Chondrocyte (in vitro differentiated cells): ENCODE data around the gene MNDA. TPM values are rescaled to one million over a fixed set of nuclear protein-coding genes. Genes with fewer than 3 reads are reported as not detected.

Experiments
- DNase-seq: peaks from one replicate; pipeline ENCODE4 v3.0.0; 2021; ENCODE audit warnings: mixed read lengths, low spot score
- H3K27ac Mint-ChIP-seq: one replicate; pipeline ENCODE4 v1.8.0; 2021; ENCODE audit warnings: mild to moderate bottlenecking, moderate library complexity, mixed read lengths; ENCODE audit not compliant: unreplicated experiment
- H3K27me3 Mint-ChIP-seq: 2 replicates; pipeline ENCODE4 v1.8.0; 2021; ENCODE audit warnings: low read depth, mixed read lengths
- H3K36me3 Mint-ChIP-seq: 2 replicates; pipeline ENCODE4 v1.8.0; 2021; ENCODE audit warnings: low read depth, mixed read lengths
- H3K4me1 Mint-ChIP-seq: 2 replicates; pipeline ENCODE4 v1.8.0; 2021; ENCODE audit warnings: low read depth, mild to moderate bottlenecking, mixed read lengths
- H3K4me3 Mint-ChIP-seq: one replicate; pipeline ENCODE4 v1.8.0; 2021; ENCODE audit warnings: mild to moderate bottlenecking, moderate library complexity, mixed read lengths; ENCODE audit not compliant: unreplicated experiment
- H3K9me3 Mint-ChIP-seq: 2 replicates; pipeline ENCODE4 v1.8.0; 2021; ENCODE audit warnings: low read depth, mixed read lengths
- CTCF ChIP-seq: fragments of 200-600 bp; sonication (generic); IDR thresholded peaks from 2 replicates; pipeline ENCODE4 v1.5.0; 2021; ENCODE audit warnings: antibody characterized with exemption, mild to moderate bottlenecking, moderate library complexity
- long read RNA-seq: library from polyadenylated mRNA; stranded (forward); transcript quantifications from one replicate; pipeline ENCODE4 v2.0.0, GENCODE V29; 2021
- total RNA-seq: library from RNA; stranded (reverse); gene quantifications from 3 replicates; pipeline ENCODE4 v1.2.1, GENCODE V29; 2021

The MNDA gene
- total RNA-seq = not detected in 3 replicates
- long read RNA-seq = 0 reads

- Mint-ChIP-seq H3K27me3 (no peaks in the 10 kb centered on the region), H3K36me3 (no peaks in the 10 kb centered on the region), H3K4me3 (no peak within 1 kb of the TSS), H3K4me1 (no peaks in the 10 kb centered on the region), H3K9me3 (peaks cover 3% of the 10 kb centered on the region), H3K27ac (no peak within 1 kb of the TSS)
- no peak for TF ChIP-seq CTCF
- DNase-seq = no peak
Measured at GRCh38 chr1:158830904-158831507, at the start of gene MNDA. Gene MNDA, plus strand, starts transcription at chr1:158831351. Its CDS starts 10,803 bp downstream, at chr1:158842154.

GRCh38 chr1:158793604-158794003 is 37.5 kb upstream of the MNDA start:
- H3K9me3 Mint-ChIP-seq = peaks cover 3% of the 10 kb centered on the region
- H3K4me1 Mint-ChIP-seq = no peaks in the 10 kb centered on the region
- H3K27ac Mint-ChIP-seq = no peak overlapping the region
- no peak overlapping the region for H3K4me3 Mint-ChIP-seq
- H3K27me3 Mint-ChIP-seq = peaks cover 10% of the 10 kb centered on the region
- TF ChIP-seq CTCF = no peak
- DNase-seq = no peak
- H3K36me3 Mint-ChIP-seq = no peaks in the 10 kb centered on the region

GRCh38 chr1:158794247-158794646 is 36.9 kb upstream of the MNDA start:
- H3K9me3 Mint-ChIP-seq = no peaks in the 10 kb centered on the region
- TF ChIP-seq CTCF = no peak
- H3K27ac Mint-ChIP-seq = no peak overlapping the region

GRCh38 chr1:158798531-158798930 is 32.6 kb upstream of the MNDA start:
- no peaks in the 10 kb centered on the region for H3K9me3 Mint-ChIP-seq
- no peaks in the 10 kb centered on the region for H3K36me3 Mint-ChIP-seq
- no peak for DNase-seq
- H3K27ac Mint-ChIP-seq = no peak overlapping the region
- peak; percentile 40 for TF ChIP-seq CTCF
- H3K4me1 Mint-ChIP-seq = no peaks in the 10 kb centered on the region
- peaks cover 9% of the 10 kb centered on the region for H3K27me3 Mint-ChIP-seq
- H3K4me3 Mint-ChIP-seq = no peak overlapping the region

More at GRCh38 chr1:158794247-158794646, 36.9 kb upstream of the MNDA start:
- Mint-ChIP-seq H3K4me3 (no peak overlapping the region), H3K4me1 (no peaks in the 10 kb centered on the region), H3K36me3 (no peaks in the 10 kb centered on the region), H3K27me3 (peaks cover 7% of the 10 kb centered on the region)
- DNase-seq = no peak

- H3K9me3 Mint-ChIP-seq = no peaks in the 10 kb centered on the region
- DNase-seq = no peak
- peaks cover 9% of the 10 kb centered on the region for H3K27me3 Mint-ChIP-seq
- H3K36me3 Mint-ChIP-seq = no peaks in the 10 kb centered on the region
- no peaks in the 10 kb centered on the region for H3K4me1 Mint-ChIP-seq
- TF ChIP-seq CTCF = no peak
- no peak overlapping the region for H3K27ac Mint-ChIP-seq
- no peak overlapping the region for H3K4me3 Mint-ChIP-seq
Measured at GRCh38 chr1:158799689-158800088, 31.5 kb upstream of the MNDA start.
